HepG2 (cell line): ENCODE measurements around the gene LITAF. TPM values are rescaled to one million over a fixed set of nuclear protein-coding genes. Genes with fewer than 3 reads are reported as not detected.

ENCODE experiments used
- AKNA ChIP-seq: sonication (generic); formaldehyde crosslinking; IDR thresholded peaks from 2 replicates; pipeline ENCODE4 v1.4.0; 2020; ENCODE audit warnings: missing genetic modification reagents, borderline replicate concordance
- GMEB1 ChIP-seq: sonication (generic); formaldehyde crosslinking; IDR thresholded peaks from 2 replicates; pipeline ENCODE4 v1.5.1; 2020; ENCODE audit warnings: missing genetic modification reagents, mild to moderate bottlenecking, borderline replicate concordance
- HBP1 ChIP-seq: IDR thresholded peaks from 2 replicates; pipeline ENCODE4 v1.6.1; 2016; ENCODE audit warnings: low read depth, control low read depth
- ONECUT2 ChIP-seq: sonication (generic); formaldehyde crosslinking; IDR thresholded peaks from 2 replicates; pipeline ENCODE4 v1.4.0; 2020; ENCODE audit warnings: missing genetic modification reagents
- SIN3B ChIP-seq: fragments of 150-350 bp; IDR thresholded peaks from 2 replicates; pipeline ENCODE4 v1.6.1; 2014; ENCODE audit warnings: low read length
- ZBTB40 ChIP-seq, 2 experiments: fragments of 450-650 bp in 1 of 2; sonication (generic) in 1 of 2; formaldehyde crosslinking in 1 of 2; IDR thresholded peaks; 2 replicates each; pipeline versions ENCODE4 v1.6.1 to v1.8.0; 2016 to 2022; ENCODE audit warnings: antibody characterized with exemption in 1 of 2, mild to moderate bottlenecking in 1 of 2, missing genetic modification reagents in 1 of 2
- ZFAT ChIP-seq: sonication (generic); formaldehyde crosslinking; conservative IDR thresholded peaks from 2 replicates; pipeline ENCODE4 v1.8.1; 2023; ENCODE audit warnings: missing genetic modification reagents, inconsistent platforms
- ZNF589 ChIP-seq: sonication (generic); formaldehyde crosslinking; conservative IDR thresholded peaks from 2 replicates; pipeline ENCODE4 v1.8.0; 2022; ENCODE audit warnings: mild to moderate bottlenecking, moderate library complexity, missing genetic modification reagents
- ZNF775 ChIP-seq: sonication (generic); formaldehyde crosslinking; IDR thresholded peaks from 2 replicates; pipeline ENCODE4 v1.4.0; 2020; ENCODE audit warnings: missing genetic modification reagents, mild to moderate bottlenecking, moderate library complexity, borderline replicate concordance
- polyA plus RNA-seq, 8 experiments: library from polyadenylated mRNA; depleted of rRNA in 3 of 8; stranded (reverse) in 7 of 8; unstranded in 1 of 8; fragments of >200 nt; fragmentation: Illumina TruSeq in 4 of 8; extraction: Trizol in 4 of 8; gene quantifications; 2 replicates each; pipeline versions ENCODE4 v1.2.1 to v1.2.3, GENCODE V29; 2011 to 2016; ENCODE audit warnings: low read depth in 4 of 8, missing spikeins in 1 of 8, mixed read lengths in 1 of 8; ENCODE audit not compliant: insufficient read depth in 1 of 8
- total RNA-seq, 5 experiments: library from RNA; depleted of rRNA; stranded (reverse); fragments of >200 nt; fragmentation: Illumina TruSeq; extraction: Trizol; gene quantifications; 2 replicates each; pipeline ENCODE4 v1.2.3, GENCODE V29; 2016; ENCODE audit warnings: low read depth in 1 of 5

Gene LITAF
- total and polyA plus RNA-seq, 2 of the 13 experiments (the other 11 are each of a cell fraction or from before 2014, with no cell fraction given): 80.1 to 141 TPM

- TF ChIP-seq ZBTB40 (IDR thresholded peaks at IDR 0.05) (no peak), ZBTB40 (CRISPR knock-in tag; IDR thresholded peaks at IDR 0.05) (peak; percentile 75), SIN3B (no peak), AKNA (CRISPR knock-in tag) (peak; percentile 89; the same call in 1 of the 2 replicates), ZFAT (CRISPR knock-in tag) (no peak), ZNF775 (CRISPR knock-in tag) (no peak), GMEB1 (CRISPR knock-in tag) (peak; percentile 67), HBP1 (CRISPR knock-in tag) (peak; percentile 77; the same call in 1 of the 2 replicates), ONECUT2 (CRISPR knock-in tag) (0 out of 2 replicates have a peak, but pooled peaks have one; percentile 37), ZNF589 (CRISPR knock-in tag) (peak; percentile 74; the same call in 1 of the 2 replicates)
These were observed 25.3 kb upstream of the LITAF start (continued) for GRCh38 chr16:11611871-11612664.
